K562 (cell line): ENCODE measurements around the gene ZGLP1. TPM values are rescaled to one million over a fixed set of nuclear protein-coding genes. Genes with fewer than 3 reads are reported as not detected.

Experiments used
- ASH1L ChIP-seq: fragments of 450-650 bp; IDR thresholded peaks from 2 replicates; pipeline ENCODE4 v1.6.1; 2018; ENCODE audit warnings: borderline replicate concordance, mild to moderate bottlenecking, low read depth; ENCODE audit not compliant: partially characterized antibody
- BRD9 ChIP-seq: fragments of 450-650 bp; IDR thresholded peaks from 2 replicates; pipeline ENCODE4 v1.6.1; 2018; ENCODE audit warnings: low read depth; ENCODE audit not compliant: partially characterized antibody
- ERF ChIP-seq: fragments of 450-650 bp; formaldehyde crosslinking; IDR thresholded peaks from 2 replicates; pipeline ENCODE4 v1.4.0; 2020; ENCODE audit warnings: mild to moderate bottlenecking, mixed read lengths
- FOXK2 ChIP-seq, 2 experiments: fragments of 450-650 bp; IDR thresholded peaks in 1 of 2; conservative IDR thresholded peaks in 1 of 2; 2 replicates each; pipeline ENCODE4 v1.6.1; 2016; ENCODE audit warnings: low read depth in 2 of 2, mild to moderate bottlenecking in 1 of 2
- HCFC1 ChIP-seq: IDR thresholded peaks from 2 replicates; pipeline ENCODE4 v1.6.1; 2012; ENCODE audit warnings: low read depth, low read length, improper control_type of control experiment
- MAFF ChIP-seq: IDR thresholded peaks from 2 replicates; pipeline ENCODE4 v1.6.1; 2012; ENCODE audit warnings: low read length, improper control_type of control experiment
- MIER1 ChIP-seq: fragments of 450-650 bp; IDR thresholded peaks from 2 replicates; pipeline ENCODE4 v1.6.1; 2016; ENCODE audit warnings: antibody characterized with exemption, mild to moderate bottlenecking, low read depth
- MTA2 ChIP-seq: fragments of 450-650 bp; IDR thresholded peaks from 2 replicates; pipeline ENCODE4 v1.6.1; 2016; ENCODE audit warnings: low read depth
- NFYB ChIP-seq: IDR thresholded peaks from 2 replicates; pipeline ENCODE4 v1.6.1; 2011; ENCODE audit warnings: mild to moderate bottlenecking, moderate library complexity; ENCODE audit not compliant: insufficient read length; ENCODE audit errors: extremely low read depth
- PCBP1 ChIP-seq: fragments of 200-400 bp; formaldehyde crosslinking; IDR thresholded peaks from 2 replicates; pipeline ENCODE4 v1.6.1; 2018; ENCODE audit warnings: mild to moderate bottlenecking, low read depth, low read length; ENCODE audit not compliant: poor library complexity, severe bottlenecking
- RAD21 ChIP-seq, 2 experiments: fragments of 250-450 bp in 1 of 2; fragments of 450-650 bp in 1 of 2; sonication (Bioruptor Pico) in 1 of 2; formaldehyde crosslinking in 1 of 2; IDR thresholded peaks in 1 of 2; conservative IDR thresholded peaks in 1 of 2; 2 replicates each; pipeline versions ENCODE4 v1.4.0 to v1.8.0; 2020 to 2022; ENCODE audit warnings: mild to moderate bottlenecking in 2 of 2, moderate library complexity in 1 of 2
- RNF2 ChIP-seq: sonication (generic); IDR thresholded peaks from 2 replicates; pipeline ENCODE4 v1.6.1; 2016
- TARDBP ChIP-seq: fragments of 450-650 bp; IDR thresholded peaks from 2 replicates; pipeline ENCODE4 v1.6.1; 2016
- YY1 ChIP-seq, 3 experiments: IDR thresholded peaks; 2 replicates each; pipeline ENCODE4 v1.6.1; 2011; ENCODE audit warnings: low read length in 2 of 3, mild to moderate bottlenecking in 2 of 3, moderate library complexity in 2 of 3, borderline replicate concordance in 1 of 3, control low read depth in 1 of 3, low read depth in 1 of 3; ENCODE audit not compliant: insufficient read depth in 3 of 3, insufficient replicate concordance in 2 of 3, control insufficient read depth in 1 of 3, insufficient read length in 1 of 3; ENCODE audit errors: extremely low read depth in 1 of 3
- ZNF121 ChIP-seq: sonication (generic); formaldehyde crosslinking; conservative IDR thresholded peaks from 2 replicates; pipeline ENCODE4 v1.8.0; 2022; ENCODE audit warnings: missing genetic modification reagents
- ZNF23 ChIP-seq: fragments of 250-450 bp; sonication (Bioruptor Pico); IDR thresholded peaks from 2 replicates; pipeline ENCODE4 v1.4.0; 2020; ENCODE audit warnings: mild to moderate bottlenecking
- ZNF444 ChIP-seq: fragments of 250-450 bp; sonication (Bioruptor Pico); IDR thresholded peaks from 2 replicates; pipeline ENCODE4 v1.4.0; 2020; ENCODE audit warnings: mild to moderate bottlenecking, moderate library complexity
- polyA plus RNA-seq, 8 experiments: library from polyadenylated mRNA; depleted of rRNA in 4 of 8; stranded (reverse) in 5 of 8; unstranded in 3 of 8; fragments of >200 nt; fragmentation: Nextera tagmentation in 2 of 8; fragmentation: Illumina TruSeq in 1 of 8; extraction: Ambion mirVana in 2 of 8; extraction: Trizol in 1 of 8; gene quantifications; 2 replicates each; pipeline versions ENCODE4 v1.2.1 to v1.2.3, GENCODE V29; 2011 to 2014; ENCODE audit warnings: inconsistent platforms in 1 of 8, missing spikeins in 1 of 8
- total RNA-seq, 7 experiments: library from RNA; depleted of rRNA in 6 of 7; stranded (reverse); fragments of >200 nt in 6 of 7; fragmentation: Illumina TruSeq in 2 of 7; extraction: Trizol in 2 of 7; gene quantifications; 2 replicates each; pipeline versions ENCODE4 v1.2.1 to v1.2.3, GENCODE V29; 2011 to 2021; ENCODE audit warnings: low replicate concordance in 1 of 7
- TF ChIP-seq, protein P1 (sequence below): fragments of 450-650 bp; IDR thresholded peaks from 2 replicates; pipeline ENCODE4 v1.6.1; 2016; ENCODE audit warnings: low read depth, mild to moderate bottlenecking, moderate library complexity
- TF ChIP-seq, protein P2 (sequence below), 2 experiments: fragments of 250-450 bp in 1 of 2; fragments of 450-650 bp in 1 of 2; sonication (Bioruptor Pico) in 1 of 2; IDR thresholded peaks; 2 replicates each; pipeline versions ENCODE4 v1.6.1 to v1.8.0; 2016 to 2021; ENCODE audit warnings: mild to moderate bottlenecking in 2 of 2, moderate library complexity in 2 of 2, missing compliant biosample characterization in 1 of 2, missing genetic modification characterization in 1 of 2
- TF ChIP-seq, protein P3 (sequence below): fragments of 450-650 bp; IDR thresholded peaks from 2 replicates; pipeline ENCODE4 v1.6.1; 2014; ENCODE audit warnings: low read depth, mild to moderate bottlenecking, moderate library complexity, borderline replicate concordance
- TF ChIP-seq, protein P4 (sequence below): fragments of 150-350 bp; IDR thresholded peaks from 2 replicates; pipeline ENCODE4 v1.6.1; 2014; ENCODE audit warnings: low read depth, mild to moderate bottlenecking, low read length, borderline replicate concordance

Gene ZGLP1
- total and polyA plus RNA-seq, 9 of the 15 experiments (the other 6 are each of a cell fraction or from before 2014, with no cell fraction given): 0.24 to 4.5 (median 2.2) TPM

DNA sequence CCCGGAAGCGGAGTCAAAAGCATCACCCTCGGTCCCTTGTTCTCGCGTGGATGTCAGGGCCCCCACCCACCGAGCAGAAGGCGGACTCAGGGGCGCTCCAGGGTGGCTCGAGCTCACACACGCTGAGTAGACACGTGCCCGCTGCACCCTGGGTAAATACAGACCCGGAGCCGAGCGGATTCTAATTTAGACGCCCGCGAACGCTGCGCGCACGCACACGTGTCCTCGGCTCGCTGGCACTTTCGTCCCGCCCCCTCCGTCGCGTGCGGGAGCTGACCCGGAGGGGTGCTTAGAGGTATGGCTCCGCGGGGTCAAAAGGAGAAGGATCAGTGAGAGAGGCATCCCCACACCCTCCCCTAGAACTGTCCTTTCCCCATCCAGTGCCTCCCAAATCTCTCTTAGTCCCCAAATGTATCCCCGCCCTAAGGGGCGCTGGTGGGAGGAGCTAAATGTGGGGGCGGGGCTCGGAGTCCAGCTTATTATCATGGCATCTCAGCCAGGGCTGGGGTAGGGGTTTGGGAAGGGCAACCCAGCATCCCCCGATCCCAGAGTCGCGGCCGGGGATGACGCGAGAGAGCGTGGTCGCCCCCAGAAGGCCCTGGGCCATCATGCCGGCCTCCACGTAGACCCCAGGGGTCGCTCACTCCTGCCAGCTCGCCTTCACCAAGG is 20.3 kb downstream of the ZGLP1 start (continued):
- 0 out of 2 replicates have a peak, but pooled peaks have one; percentile 16 for TF ChIP-seq MIER1
- TF ChIP-seq YY1 (IDR thresholded peaks at IDR 0.05; ENCODE audit: borderline replicate concordance in 1 of 3, control insufficient read depth in 1 of 3, extremely low read depth in 1 of 3, insufficient read depth in 3 of 3, insufficient read length in 1 of 3, insufficient replicate concordance in 2 of 3, low read depth in 1 of 3, low read length in 2 of 3): peak in 2 of 3 experiments; percentile 51 to 76
- peak; percentile 43 for TF ChIP-seq PCBP1
- TF ChIP-seq RNF2: peak; percentile 16; the same call in 1 of the 2 replicates
- TF ChIP-seq, protein P1, sequence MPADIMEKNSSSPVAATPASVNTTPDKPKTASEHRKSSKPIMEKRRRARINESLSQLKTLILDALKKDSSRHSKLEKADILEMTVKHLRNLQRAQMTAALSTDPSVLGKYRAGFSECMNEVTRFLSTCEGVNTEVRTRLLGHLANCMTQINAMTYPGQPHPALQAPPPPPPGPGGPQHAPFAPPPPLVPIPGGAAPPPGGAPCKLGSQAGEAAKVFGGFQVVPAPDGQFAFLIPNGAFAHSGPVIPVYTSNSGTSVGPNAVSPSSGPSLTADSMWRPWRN: peak; percentile 87
- no peak for TF ChIP-seq MAFF
- TF ChIP-seq, protein P2, sequence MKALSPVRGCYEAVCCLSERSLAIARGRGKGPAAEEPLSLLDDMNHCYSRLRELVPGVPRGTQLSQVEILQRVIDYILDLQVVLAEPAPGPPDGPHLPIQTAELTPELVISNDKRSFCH (CRISPR knock-in tag; IDR thresholded peaks at IDR 0.05): no peak
- TF ChIP-seq, protein P2 (tag; IDR thresholded peaks at IDR 0.05): 0 out of 2 replicates have a peak, but pooled peaks have one; percentile 33
- peak; percentile 52 for TF ChIP-seq HCFC1
- TF ChIP-seq ASH1L: no peak
- peak in 1 of 2 experiments; percentile 21; a peak in 2 of 4 replicates for TF ChIP-seq RAD21 (CRISPR knock-in tag; conservative IDR thresholded peaks at IDR 0.05 in 1 of 2, IDR thresholded peaks at IDR 0.05 in 1 of 2)
- peak; percentile 68 to 87; a peak in 2 of 4 replicates for TF ChIP-seq FOXK2 (conservative IDR thresholded peaks at IDR 0.05 in 1 of 2, IDR thresholded peaks at IDR 0.05 in 1 of 2; ENCODE audit: low read depth in 2 of 2)
- TF ChIP-seq ZNF444 (CRISPR knock-in tag): no peak
- TF ChIP-seq, protein P3, sequence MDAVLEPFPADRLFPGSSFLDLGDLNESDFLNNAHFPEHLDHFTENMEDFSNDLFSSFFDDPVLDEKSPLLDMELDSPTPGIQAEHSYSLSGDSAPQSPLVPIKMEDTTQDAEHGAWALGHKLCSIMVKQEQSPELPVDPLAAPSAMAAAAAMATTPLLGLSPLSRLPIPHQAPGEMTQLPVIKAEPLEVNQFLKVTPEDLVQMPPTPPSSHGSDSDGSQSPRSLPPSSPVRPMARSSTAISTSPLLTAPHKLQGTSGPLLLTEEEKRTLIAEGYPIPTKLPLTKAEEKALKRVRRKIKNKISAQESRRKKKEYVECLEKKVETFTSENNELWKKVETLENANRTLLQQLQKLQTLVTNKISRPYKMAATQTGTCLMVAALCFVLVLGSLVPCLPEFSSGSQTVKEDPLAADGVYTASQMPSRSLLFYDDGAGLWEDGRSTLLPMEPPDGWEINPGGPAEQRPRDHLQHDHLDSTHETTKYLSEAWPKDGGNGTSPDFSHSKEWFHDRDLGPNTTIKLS: peak; percentile 82; the same call in 1 of the 2 replicates
- no peak for TF ChIP-seq TARDBP
- TF ChIP-seq ZNF23 (CRISPR knock-in tag): no peak
- TF ChIP-seq, protein P4, sequence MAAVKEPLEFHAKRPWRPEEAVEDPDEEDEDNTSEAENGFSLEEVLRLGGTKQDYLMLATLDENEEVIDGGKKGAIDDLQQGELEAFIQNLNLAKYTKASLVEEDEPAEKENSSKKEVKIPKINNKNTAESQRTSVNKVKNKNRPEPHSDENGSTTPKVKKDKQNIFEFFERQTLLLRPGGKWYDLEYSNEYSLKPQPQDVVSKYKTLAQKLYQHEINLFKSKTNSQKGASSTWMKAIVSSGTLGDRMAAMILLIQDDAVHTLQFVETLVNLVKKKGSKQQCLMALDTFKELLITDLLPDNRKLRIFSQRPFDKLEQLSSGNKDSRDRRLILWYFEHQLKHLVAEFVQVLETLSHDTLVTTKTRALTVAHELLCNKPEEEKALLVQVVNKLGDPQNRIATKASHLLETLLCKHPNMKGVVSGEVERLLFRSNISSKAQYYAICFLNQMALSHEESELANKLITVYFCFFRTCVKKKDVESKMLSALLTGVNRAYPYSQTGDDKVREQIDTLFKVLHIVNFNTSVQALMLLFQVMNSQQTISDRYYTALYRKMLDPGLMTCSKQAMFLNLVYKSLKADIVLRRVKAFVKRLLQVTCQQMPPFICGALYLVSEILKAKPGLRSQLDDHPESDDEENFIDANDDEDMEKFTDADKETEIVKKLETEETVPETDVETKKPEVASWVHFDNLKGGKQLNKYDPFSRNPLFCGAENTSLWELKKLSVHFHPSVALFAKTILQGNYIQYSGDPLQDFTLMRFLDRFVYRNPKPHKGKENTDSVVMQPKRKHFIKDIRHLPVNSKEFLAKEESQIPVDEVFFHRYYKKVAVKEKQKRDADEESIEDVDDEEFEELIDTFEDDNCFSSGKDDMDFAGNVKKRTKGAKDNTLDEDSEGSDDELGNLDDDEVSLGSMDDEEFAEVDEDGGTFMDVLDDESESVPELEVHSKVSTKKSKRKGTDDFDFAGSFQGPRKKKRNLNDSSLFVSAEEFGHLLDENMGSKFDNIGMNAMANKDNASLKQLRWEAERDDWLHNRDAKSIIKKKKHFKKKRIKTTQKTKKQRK: no peak
- TF ChIP-seq MTA2: no peak
- TF ChIP-seq ZNF121 (CRISPR knock-in tag): no peak
- TF ChIP-seq NFYB: no peak
- peak; percentile 86; the same call in 1 of the 2 replicates for TF ChIP-seq ERF (CRISPR knock-in tag)
- no peak for TF ChIP-seq BRD9
